Ectodermal cell (in vitro differentiated cells): ENCODE results near the gene SOHLH2.
A peak's percentile ranks its signal among the peaks of the same experiment; 100 is the strongest.

ENCODE experiments used
- H3K27ac ChIP-seq: 2 replicates; pipeline ENCODE4 v1.7.0; 2013; ENCODE audit warnings: mild to moderate bottlenecking, low read depth, low read length; ENCODE audit not compliant: insufficient read depth, poor library complexity, severe bottlenecking
- H3K27me3 ChIP-seq: 2 replicates; pipeline ENCODE4 v1.7.0; 2013; ENCODE audit warnings: mild to moderate bottlenecking, low read length; ENCODE audit not compliant: insufficient read depth, control insufficient read depth, poor library complexity, severe bottlenecking
- H3K36me3 ChIP-seq: one replicate; pipeline ENCODE4 v1.7.0; 2013; ENCODE audit warnings: low read length; ENCODE audit not compliant: control insufficient read depth, insufficient read depth
- H3K4me1 ChIP-seq: one replicate; pipeline ENCODE4 v1.7.0; 2013; ENCODE audit warnings: low read length; ENCODE audit not compliant: control insufficient read depth, insufficient read depth
- H3K4me3 ChIP-seq: 2 replicates; pipeline ENCODE4 v1.7.0; 2013; ENCODE audit warnings: low read depth, low read length, control low read depth; ENCODE audit not compliant: insufficient read depth
- H3K9me3 ChIP-seq: 2 replicates; pipeline ENCODE4 v1.7.0; 2013; ENCODE audit warnings: mild to moderate bottlenecking, low read length, moderate library complexity; ENCODE audit not compliant: control insufficient read depth
- WGBS, 2 experiments: methylation state at CpG; one replicate each; pipeline ENCODE4 v1.1.7; 2013; ENCODE audit warnings: missing lambda C conversion rate in 2 of 2; 5-methylcytosine and 5-hydroxymethylcytosine counted together

SOHLH2 gene

GRCh38 chr13:36158611-36159010 is 55.7 kb downstream of the SOHLH2 start:
- no peaks in the 10 kb centered on the region for H3K36me3 ChIP-seq
- H3K4me3 ChIP-seq, result no peak overlapping the region

GRCh38 chr13:36157480-36157879 is 56.9 kb downstream of the SOHLH2 start:
- Histone ChIP-seq H3K36me3 (no peaks in the 10 kb centered on the region), H3K27me3 (peaks cover 10% of the 10 kb centered on the region), H3K4me3 (no peak overlapping the region), H3K27ac (no peak overlapping the region), H3K4me1 (peaks cover 8% of the 10 kb centered on the region), H3K9me3 (no peaks in the 10 kb centered on the region)
- 100% methylated on average over 1 of the region's 1 CpG for WGBS, 2 experiments

More at GRCh38 chr13:36158611-36159010, 55.7 kb downstream of the SOHLH2 start:
- no peaks in the 10 kb centered on the region for H3K9me3 ChIP-seq
- H3K4me1 ChIP-seq, result peaks cover 8% of the 10 kb centered on the region
- peaks cover 10% of the 10 kb centered on the region for H3K27me3 ChIP-seq
- no peak overlapping the region for H3K27ac ChIP-seq
- 93% methylated on average over 2 to 4 of the region's 4 CpGs for WGBS, 2 experiments

DNA sequence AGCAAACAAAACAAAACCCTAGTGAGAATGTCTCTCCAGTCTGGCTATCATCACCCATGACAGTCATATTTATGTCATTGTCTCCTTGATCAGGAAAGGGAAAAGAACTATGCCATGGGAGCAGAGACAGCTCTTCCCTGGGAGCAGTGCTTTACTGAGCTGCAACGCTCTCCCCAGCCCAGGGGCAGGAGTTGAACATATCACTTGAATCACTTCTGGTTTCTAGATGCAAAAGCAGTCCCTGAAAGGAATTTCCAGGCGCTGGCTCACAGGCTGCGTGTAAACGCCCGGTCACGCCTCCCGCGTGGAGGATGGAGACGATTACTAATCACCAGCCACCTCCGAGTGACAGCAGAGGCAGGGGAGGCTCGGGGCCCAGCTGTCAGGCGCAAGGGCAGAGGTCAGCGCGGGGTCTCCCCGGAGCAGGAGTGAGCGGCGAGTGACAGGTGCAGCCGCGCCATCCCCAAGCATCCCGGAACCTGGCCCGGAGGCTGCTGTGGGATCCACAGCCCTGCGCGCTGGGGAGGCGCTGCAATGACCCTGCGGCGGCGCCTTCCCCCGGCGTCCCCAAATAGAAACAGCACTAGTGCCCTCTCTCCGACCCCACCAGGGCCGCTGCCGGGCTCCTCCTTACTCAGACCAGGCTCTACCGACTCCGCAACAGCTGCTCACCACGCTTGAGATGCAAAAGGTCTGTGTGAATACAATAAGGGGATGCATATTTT is 59.6 kb downstream of the SOHLH2 start:
- Histone ChIP-seq H3K27ac (no peak overlapping the region), H3K27me3 (peaks cover 10% of the 10 kb centered on the region), H3K4me1 (peaks cover 8% of the 10 kb centered on the region), H3K36me3 (no peaks in the 10 kb centered on the region), H3K4me3 (peak overlapping the region; percentile 26), H3K9me3 (no peaks in the 10 kb centered on the region)
- WGBS, 2 experiments, result 19 to 27% methylated on average over 35 of the region's 35 CpGs

- Histone ChIP-seq H3K9me3 (no peaks in the 10 kb centered on the region), H3K4me3 (no peak overlapping the region), H3K27me3 (peaks cover 10% of the 10 kb centered on the region), H3K4me1 (peaks cover 8% of the 10 kb centered on the region), H3K27ac (no peak overlapping the region), H3K36me3 (no peaks in the 10 kb centered on the region)
- 87 to 93% methylated on average over 1 of the region's 1 CpG for WGBS, 2 experiments
Observed at GRCh38 chr13:36151591-36151990, 62.8 kb downstream of the SOHLH2 start.

- H3K27me3 ChIP-seq, result no peaks in the 10 kb centered on the region
- H3K4me1 ChIP-seq, result no peaks in the 10 kb centered on the region
- no peak overlapping the region for H3K4me3 ChIP-seq
- WGBS, 2 experiments, result 83 to 100% methylated on average over 1 of the region's 1 CpG
- H3K27ac ChIP-seq, result no peak overlapping the region
- H3K9me3 ChIP-seq, result no peaks in the 10 kb centered on the region
- H3K36me3 ChIP-seq, result no peaks in the 10 kb centered on the region
Observed at GRCh38 chr13:36148446-36148845, 65.9 kb downstream of the SOHLH2 start.

- no peaks in the 10 kb centered on the region for H3K36me3 ChIP-seq
- H3K4me3 ChIP-seq, result no peak overlapping the region
- H3K4me1 ChIP-seq, result no peaks in the 10 kb centered on the region
- H3K9me3 ChIP-seq, result no peaks in the 10 kb centered on the region
- no peak overlapping the region for H3K27ac ChIP-seq
- 92 to 96% methylated on average over 3 of the region's 3 CpGs for WGBS, 2 experiments
- no peaks in the 10 kb centered on the region for H3K27me3 ChIP-seq
Observed at GRCh38 chr13:36147330-36147729, 67.0 kb downstream of the SOHLH2 start.

DNA sequence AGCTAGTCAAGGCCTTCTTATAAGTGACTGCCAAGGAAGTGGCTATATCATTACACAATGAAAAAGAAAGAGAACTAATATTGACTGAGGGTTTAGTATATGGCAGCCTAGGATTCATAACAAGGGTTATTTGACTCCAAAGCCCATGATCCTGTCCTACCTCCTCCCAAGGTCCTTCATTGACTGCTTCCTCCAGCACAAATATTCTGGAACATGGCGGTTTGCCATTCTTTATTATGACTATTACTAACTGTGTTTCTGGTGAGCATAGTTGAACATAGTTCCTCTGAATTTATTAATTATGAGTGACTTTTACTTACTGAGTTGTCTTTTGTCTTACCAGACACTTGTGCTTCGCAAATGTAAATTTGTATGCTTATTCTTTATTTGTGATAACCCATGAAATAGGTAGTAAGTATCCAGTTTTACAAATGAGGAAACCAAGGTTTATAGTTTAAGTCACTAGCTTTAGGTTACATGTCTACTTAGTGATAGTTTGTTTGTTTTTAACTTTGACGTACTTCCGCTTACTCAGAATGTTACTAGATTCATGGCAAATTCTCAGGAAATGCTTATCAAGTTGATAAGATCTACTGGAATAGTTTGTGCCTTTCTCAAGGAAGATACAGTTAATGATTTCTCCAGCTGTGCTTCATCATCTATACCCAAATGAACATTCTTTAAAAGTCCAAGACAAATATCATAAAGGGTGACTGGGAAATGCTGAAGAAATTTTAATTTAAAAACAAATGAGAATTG is 67.7 kb downstream of the SOHLH2 start:
- H3K4me1 ChIP-seq, result no peaks in the 10 kb centered on the region
- WGBS, 2 experiments, result 88 to 96% methylated on average over 4 of the region's 4 CpGs
- H3K4me3 ChIP-seq, result no peak overlapping the region
- no peaks in the 10 kb centered on the region for H3K27me3 ChIP-seq
- H3K9me3 ChIP-seq, result no peaks in the 10 kb centered on the region
- H3K27ac ChIP-seq, result no peak overlapping the region
- no peaks in the 10 kb centered on the region for H3K36me3 ChIP-seq

DNA sequence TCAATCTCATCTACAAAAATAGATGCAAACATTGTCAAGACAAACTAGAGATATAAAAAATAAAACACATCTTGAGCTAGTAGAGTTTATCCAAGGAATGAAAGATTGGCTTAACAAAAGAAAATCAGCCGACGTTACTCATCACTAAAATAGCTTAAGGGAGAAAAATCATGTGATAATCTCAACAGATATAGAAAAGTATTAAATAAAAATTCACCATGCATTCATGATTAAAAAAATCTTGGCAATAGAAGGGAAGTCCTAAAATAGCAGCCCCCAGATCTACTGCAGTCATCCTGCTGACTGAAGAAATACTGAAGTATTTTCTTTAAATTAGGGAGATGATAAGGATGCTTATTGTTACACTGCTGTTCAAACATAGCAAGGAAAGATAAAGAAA is 70.6 kb downstream of the SOHLH2 start:
- Histone ChIP-seq H3K9me3 (no peaks in the 10 kb centered on the region), H3K4me1 (no peaks in the 10 kb centered on the region), H3K36me3 (no peaks in the 10 kb centered on the region), H3K27me3 (no peaks in the 10 kb centered on the region), H3K27ac (no peak overlapping the region), H3K4me3 (no peak overlapping the region)
- WGBS, 2 experiments, result 94% methylated on average over 2 of the region's 2 CpGs; no CpG with 5 or more reads in 1 of the 2 experiments

DNA sequence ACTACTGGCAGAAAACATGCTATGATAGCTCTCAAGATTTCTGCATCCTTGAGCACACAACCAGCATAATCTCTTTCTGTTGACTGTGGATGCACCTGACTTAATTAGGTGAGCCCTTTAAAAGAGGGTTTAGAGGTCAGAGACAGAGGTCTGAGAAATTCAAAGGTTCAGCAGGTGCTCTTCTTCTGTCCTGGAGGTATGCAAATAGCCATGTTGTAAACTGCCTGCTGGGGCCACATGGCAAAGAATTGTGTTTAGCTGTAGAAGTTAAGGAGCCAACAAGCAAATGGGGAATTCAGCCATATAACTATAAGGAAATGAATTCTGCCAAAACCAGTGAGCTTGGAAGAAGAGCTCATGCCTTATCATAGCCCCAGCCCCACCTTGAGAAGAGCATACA is 71.6 kb downstream of the SOHLH2 start:
- no peaks in the 10 kb centered on the region for H3K4me1 ChIP-seq
- H3K27me3 ChIP-seq, result no peaks in the 10 kb centered on the region
- H3K36me3 ChIP-seq, result no peaks in the 10 kb centered on the region
- H3K4me3 ChIP-seq, result no peak overlapping the region
- H3K27ac ChIP-seq, result no peak overlapping the region
- no peaks in the 10 kb centered on the region for H3K9me3 ChIP-seq

- WGBS, 2 experiments, result 97 to 100% methylated on average over 2 of the region's 2 CpGs
- H3K27me3 ChIP-seq, result peaks cover 20% of the 10 kb centered on the region
- no peak overlapping the region for H3K27ac ChIP-seq
Observed at GRCh38 chr13:36135876-36136275, 78.5 kb downstream of the SOHLH2 start.

More at GRCh38 chr13:36135876-36136275, 78.5 kb downstream of the SOHLH2 start:
- Histone ChIP-seq H3K4me3 (no peak overlapping the region), H3K9me3 (no peaks in the 10 kb centered on the region), H3K36me3 (no peaks in the 10 kb centered on the region), H3K4me1 (no peaks in the 10 kb centered on the region)
